Measurements from ENCODE around the gene ADAMTS2.
"Not testable (repeated sequence)": the region's sequence is repeated elsewhere in the genome, so short reads cannot be mapped to it uniquely, and the experiment has no call there.

Gene ADAMTS2

GRCh38 chr5:179231309-179231708, 114.0 kb downstream of the ADAMTS2 start:
- no peak for DNase-seq (ENCODE audit: low spot score)

DNA sequence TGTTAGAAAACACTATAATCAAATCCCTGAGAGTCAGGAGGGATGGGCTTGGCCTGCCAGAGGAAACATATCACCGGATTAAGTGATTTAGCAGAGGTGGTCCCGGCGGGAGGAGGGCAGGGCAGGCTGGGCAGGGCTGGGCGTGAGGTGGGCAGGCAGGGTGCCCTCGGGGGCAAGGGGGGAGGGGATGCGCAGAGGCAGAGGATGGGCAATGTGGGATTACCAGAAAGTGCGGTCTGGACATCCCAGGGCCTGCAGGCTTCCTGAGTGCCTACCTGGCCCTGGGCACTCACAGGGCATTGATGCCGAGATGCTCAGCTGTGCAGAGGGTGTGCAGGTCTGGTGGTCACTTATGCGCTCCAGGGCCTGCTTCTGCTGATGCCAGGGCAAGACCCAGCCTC, 115.2 kb downstream of the ADAMTS2 start:
- no peak for DNase-seq (ENCODE audit: low spot score)

DNA sequence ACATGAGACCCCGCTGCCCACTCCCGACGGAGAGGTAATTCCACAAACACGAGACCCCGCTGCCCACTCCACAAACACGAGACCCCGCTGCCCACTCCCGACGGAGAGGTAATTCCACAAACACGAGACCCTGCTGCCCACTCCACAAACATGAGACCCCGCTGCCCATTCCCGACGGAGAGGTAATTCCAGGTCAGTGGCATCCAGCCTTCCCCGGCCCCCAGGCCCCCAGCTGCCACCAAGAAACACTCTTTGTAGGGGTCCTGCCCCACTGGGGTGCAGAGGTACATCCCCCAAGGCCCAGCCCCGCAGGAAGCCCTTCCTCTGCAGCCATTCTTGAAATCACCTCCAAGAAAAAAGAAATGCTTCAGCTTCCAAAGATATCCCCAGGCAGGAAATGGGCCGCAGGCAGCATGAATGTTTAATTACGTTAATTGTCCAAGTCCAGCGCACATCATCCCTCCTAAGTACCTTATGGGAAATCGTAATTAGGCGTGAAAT, 115.9 kb downstream of the ADAMTS2 start:
- no peak for DNase-seq (ENCODE audit: low spot score)

GRCh38 chr5:179228341-179229121, 116.7 kb downstream of the ADAMTS2 start:
- no peak for DNase-seq (ENCODE audit: low spot score)

- DNase-seq (ENCODE audit: low spot score): no peak
These were observed 117.5 kb downstream of the ADAMTS2 start for GRCh38 chr5:179227580-179228311.

DNA sequence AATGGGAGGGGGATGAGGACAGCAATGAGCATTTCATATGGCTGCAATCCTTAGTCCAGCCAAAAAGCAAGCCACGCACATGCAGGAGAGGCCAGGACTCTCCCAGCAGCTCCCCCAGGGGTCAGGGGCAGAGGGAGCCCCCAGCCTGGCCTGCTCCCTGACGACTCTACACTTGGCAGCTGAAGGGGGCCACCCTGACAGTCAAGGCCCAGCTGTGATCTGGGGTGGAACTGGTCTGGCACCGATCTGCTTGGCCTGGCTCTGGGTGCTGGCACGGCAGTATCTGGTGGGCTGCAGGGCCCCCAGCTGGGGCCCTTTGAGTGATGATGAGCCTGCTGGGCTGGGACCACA, 118.1 kb downstream of the ADAMTS2 start:
- DNase-seq (ENCODE audit: low spot score): no peak

DNA sequence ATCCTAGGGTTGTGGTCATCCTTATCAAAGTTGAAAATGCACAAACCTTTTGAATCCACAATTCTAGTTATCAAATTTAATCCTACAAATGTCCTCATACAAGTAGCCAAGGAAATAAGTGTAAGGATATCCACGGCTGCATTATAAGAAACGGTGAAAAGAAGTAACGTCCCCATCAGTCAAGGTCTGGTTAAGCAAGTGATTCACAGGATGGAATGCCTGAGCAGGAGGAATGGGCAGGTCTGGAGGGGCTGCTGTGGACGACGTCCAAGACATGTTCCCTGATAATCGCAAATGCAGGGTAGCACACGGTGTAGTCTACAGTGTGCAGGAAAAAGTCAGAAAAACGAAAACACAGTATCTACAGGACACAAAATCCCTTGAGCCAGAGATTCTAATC, 118.6 kb downstream of the ADAMTS2 start:
- DNase-seq (ENCODE audit: low spot score): no peak

DNA sequence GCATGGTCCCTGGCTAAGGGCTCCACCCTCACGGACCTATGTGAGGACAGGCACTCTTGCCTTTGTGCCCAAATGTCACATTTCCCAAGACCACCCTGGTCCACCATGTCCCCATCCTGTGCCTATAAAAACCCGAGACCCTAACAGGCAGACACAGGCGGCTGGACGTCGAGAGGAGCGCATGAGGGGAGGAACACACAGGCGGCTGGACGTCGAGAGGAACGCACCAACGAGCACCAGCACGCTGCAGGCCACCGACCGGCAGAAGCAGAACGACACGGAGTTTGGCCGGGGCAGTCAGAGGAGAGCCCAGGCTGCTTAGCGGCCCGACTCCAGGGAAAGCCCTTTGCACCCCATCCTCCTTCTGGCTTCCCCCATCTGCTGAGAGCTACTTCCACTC, 119.9 kb downstream of the ADAMTS2 start:
- no peak for DNase-seq (ENCODE audit: low spot score)

DNA sequence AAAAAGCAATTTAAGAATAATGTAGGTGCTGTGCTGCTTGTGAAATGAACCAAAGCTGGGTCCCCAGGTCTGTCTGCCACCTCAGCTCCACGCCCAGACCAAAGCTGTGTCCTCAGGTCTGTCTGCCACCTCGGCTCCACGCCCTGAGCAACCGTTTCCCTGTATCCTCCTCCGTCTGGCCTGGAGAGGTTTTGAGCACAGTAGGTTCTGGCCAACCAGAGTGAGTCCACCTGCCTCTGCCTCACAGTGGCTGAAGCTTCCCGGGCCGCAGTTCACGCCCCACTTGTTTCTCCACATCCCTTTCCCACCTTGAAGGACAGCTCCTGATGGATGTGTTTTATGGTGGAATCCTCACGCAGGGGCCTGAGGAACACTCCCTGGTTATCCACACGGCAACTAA, 120.5 kb downstream of the ADAMTS2 start:
- no peak for DNase-seq (ENCODE audit: low spot score)

GRCh38 chr5:179223961-179224360, 121.3 kb downstream of the ADAMTS2 start:
- no peak for DNase-seq (ENCODE audit: low spot score)

DNA sequence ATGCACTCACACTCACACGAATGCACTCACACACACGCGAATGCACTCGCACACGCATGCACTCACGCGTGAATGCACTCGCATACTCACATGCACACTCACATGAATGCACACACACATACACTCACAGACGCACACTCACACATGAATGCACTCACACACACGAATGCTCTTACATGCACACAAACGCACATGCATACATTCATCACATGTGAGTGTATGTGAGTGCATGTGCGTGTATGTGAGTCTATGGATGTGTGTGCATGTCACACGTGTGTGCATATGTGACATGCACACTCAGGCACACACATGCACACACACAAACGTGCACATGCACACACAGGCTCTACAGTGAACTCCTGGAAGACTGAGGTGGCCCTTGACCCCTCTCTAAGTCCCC, 121.7 kb downstream of the ADAMTS2 start:
- no peak for DNase-seq (ENCODE audit: low spot score)

DNA sequence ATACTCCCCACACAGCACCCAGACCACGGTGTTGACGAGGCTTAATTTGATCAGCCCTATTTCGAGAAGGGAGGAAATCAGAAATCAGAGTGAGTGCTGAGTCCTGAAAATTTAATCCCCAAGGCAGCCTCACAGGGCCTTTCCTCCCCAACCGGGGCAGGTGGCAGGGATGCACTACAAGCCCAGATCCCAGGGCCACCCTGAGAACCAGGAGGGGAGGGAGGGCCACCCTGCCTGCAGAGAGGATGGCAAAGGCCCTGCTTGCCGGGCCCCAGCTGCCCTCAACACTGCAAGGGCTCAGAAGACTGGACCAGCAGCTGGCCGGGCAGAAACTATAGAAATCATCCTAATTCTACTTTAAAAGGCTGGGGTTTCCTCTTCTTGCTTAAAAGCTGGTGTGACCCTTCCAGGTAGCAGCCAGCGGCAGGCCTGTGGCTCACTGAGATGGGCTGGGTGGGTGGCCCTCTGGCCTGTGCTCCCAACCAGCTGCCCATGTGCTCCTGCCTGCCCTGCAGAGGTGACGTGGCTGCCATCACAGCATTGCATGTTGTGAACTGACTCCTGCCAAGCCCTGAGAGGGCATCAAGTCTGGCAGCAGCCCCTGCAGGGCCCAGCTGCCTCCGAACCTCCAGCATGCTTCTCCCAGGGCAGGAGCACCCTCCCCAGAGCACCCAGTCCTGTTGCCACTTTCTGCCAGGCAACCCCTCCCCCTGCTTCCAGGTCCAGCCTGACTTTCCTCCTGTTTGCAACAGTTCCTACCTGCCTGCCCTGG, 122.8 kb downstream of the ADAMTS2 start:
- DNase-seq (ENCODE audit: low spot score): no peak

- DNase-seq (ENCODE audit: low spot score): no peak
These were observed 123.4 kb downstream of the ADAMTS2 start for GRCh38 chr5:179221877-179222220.

DNA sequence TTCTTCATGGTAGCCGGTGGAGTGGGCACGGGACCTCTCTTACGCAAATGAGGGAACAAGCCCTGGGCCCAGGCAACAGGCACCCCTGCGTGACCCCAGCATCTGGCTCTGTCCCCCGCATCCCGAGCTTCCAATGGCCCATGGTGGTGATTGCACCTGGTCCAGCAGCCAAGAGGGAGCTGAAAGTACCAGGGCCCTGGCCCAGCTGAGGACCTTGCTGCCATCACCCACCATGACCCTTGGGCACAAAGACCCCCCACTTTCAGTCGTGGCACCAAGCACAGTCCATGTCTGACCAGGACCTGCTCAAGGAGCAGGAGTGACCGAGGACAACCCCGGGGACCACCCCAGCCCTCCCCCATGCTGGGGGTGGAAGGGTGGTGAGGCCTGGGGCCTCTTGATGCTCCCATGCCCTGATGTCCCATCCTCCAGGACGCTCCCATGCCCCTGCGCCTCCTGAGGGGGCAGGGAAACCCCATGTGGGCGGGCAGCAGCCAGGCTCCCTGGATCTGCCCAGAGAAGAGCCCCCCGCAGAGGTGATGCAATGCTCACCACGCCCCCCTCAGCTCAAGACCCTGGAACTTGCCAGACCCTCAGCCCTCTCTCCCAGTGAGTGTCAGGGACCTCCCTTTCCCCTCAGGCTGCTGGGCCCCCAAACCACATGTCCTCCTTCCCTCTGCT, 123.9 kb downstream of the ADAMTS2 start:
- no peak for DNase-seq (ENCODE audit: low spot score)

DNA sequence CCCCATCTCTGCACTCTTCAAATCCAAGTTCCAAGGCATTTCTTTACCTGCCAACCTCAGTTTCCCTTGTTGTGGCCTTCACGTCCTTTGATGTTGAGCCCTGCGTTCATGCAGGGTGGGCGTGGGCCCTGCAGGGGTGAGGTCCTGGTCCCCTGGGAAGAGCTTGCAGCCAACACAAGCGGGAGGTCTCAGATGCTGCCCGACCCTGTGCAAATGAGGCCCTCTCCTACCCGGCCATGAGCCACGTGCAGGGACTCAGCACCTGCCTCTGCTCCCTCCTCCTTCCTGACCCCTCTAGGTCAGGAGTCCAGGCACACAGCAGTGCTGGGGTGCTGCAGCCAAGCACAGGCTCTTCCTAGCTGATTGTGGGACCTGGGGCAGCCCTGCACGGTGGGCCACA, 124.5 kb downstream of the ADAMTS2 start:
- DNase-seq (ENCODE audit: low spot score): no peak

DNA sequence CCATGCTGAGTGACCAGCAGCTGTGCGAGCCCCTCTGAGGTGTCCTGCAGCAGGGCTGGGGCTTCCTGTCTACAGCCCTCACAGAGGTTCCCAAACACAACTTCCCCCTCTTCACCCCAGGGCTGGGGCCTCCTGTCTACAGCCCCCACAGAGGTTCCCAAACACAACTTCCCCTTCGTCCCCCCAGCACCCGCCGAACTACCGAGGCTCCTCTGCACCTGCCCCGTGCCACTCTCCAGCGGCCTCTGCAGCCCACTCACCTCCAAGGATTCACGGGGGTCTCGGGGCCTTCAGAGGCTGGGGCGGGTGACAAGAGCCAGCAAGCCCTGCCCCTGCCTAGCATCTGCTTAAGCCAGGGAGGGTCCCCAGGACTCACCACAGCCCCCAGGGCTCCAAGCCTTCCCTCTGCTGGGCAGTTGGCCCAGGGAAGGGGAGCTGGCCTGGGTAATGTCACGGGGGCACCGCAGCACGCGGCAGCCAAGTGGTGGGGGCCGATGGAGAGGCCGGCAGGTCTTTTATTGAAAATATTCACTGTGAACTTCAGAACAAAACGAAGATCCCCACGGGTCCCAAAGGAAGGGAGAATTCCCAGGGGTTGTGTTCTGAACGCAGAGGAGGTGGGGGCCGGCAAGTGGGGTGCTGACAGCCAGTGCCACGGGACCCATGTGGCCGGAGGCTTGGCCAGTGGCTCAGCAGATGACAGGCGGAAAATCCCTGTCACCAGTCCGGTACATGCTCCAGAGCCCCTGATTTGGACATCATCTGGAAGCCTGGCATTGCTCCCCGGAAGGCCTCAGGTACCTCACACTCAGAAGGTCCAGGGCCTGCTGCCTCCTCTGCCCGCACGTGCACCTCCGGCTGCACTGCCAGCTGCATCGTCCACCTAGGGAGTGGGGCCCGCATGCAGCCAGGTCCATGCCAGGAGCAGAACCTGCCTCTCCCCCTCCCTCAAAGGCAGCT, 125.3 kb downstream of the ADAMTS2 start:
- DNase-seq (ENCODE audit: low spot score): no peak

DNA sequence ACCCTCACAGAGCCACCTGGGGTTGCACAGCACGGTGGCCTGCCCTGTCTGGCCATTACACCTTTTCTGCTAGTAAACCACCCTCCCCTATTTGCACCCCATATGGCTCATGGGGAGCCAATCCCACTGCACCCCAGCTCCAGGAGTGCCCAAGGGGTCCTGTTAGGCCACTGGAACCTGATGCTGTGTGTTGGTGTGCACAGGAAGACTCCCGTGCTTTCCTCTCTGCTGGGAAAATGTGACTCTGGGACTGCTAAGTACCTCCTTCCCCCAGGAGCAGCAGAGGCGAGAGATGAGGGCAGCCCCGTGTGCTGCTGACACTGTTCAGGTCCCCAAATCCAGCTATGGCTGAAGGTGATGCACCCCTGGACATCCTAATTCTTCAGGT, 126.3 kb downstream of the ADAMTS2 start:
- no peak for DNase-seq (ENCODE audit: low spot score)

GRCh38 chr5:179217956-179218942, 127.0 kb downstream of the ADAMTS2 start:
- no peak for DNase-seq (ENCODE audit: low spot score)

DNA sequence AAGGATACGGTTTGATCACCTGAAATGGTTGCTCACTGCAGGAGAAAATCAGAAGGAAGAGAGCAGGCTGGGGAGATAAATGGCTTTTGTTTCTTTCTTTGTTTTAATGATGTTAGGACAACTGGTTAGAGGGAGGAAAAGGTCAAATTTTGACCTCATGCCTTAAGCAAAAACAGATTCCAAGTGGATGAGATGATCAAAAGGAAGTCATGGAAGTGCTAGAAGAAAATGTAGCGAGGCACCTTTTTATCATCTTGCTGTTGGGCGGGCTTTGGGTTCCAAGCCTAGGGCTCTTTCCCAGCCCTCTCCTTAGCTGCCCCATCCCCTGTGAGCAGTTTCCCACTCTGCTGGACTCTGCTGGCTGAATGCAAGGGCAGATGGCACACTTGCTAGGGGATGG, 127.9 kb downstream of the ADAMTS2 start:
- no peak for DNase-seq (ENCODE audit: low spot score)

DNA sequence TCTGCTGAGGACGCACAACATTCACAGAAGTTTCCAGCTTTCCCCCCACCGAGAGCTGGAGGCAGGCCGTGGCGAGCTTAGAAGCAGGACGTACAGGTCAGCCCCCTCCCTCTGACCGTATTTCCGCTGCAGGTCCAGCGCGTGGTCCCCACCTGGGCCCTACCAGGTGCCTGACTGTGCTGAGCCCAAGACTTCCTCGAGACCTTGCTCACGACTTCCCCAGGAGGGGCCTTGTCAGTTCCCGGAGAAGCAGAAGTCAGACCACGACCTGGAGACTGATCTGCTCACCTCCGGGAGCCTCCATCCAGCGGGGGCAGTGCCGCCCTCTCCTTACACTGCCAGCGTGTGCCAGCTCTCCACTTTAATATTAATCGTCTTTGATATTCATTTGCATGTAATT, 128.9 kb downstream of the ADAMTS2 start:
- DNase-seq (ENCODE audit: low spot score): not testable (repeated sequence)

Data from hematopoietic multipotent progenitor cell treated with erythropoietin and hydrocortisone succinate and interleukin-3 and kit ligand, for 15 days (in vitro differentiated cells).